HCT116 (cell line): Measurements from ENCODE around the gene AGBL1. TPM values are rescaled to one million over a fixed set of nuclear protein-coding genes. Genes with fewer than 3 reads are reported as not detected.

Experiments
- ATAC-seq: fragments of 200-7000 bp; cut with Tn5 transposase; 2 replicates; pipeline ENCODE4 v1.9.1; 2020; ENCODE audit warnings: mild to moderate bottlenecking, moderate library complexity
- BruUV-seq: library from RNA; stranded (reverse); fragments of 400-500 nt; replicated peaks from 2 replicates; lab custom pipeline; 2021; lab: Mats Ljungman, UMichigan
- CTCF ChIA-PET: fragments of 300-600 bp; sonication (Branson Sonifier 250); formaldehyde crosslinking; loops from one replicate; lab custom pipeline; 2021; ENCODE audit warnings: antibody characterized with exemption; lab: Charles Lee
- POLR2A ChIA-PET: fragments of 300-600, 350-600 bp; sonication (Branson Sonifier 250); formaldehyde crosslinking; loops from one replicate; lab custom pipeline; 2021; ENCODE audit warnings: antibody characterized with exemption; lab: Charles Lee
- RAD21 ChIA-PET, 2 experiments: fragments of 300-600 bp; sonication (Branson Sonifier 250); formaldehyde crosslinking; loops; one replicate each; lab custom pipeline; 2023; ENCODE audit warnings: low total read pairs in 2 of 2; ENCODE audit not compliant: uncharacterized antibody in 2 of 2, unreplicated experiment in 2 of 2, low non-redundant PET in 1 of 2; lab: Charles Lee
- DNase-seq: peaks from one replicate; pipeline ENCODE4 v3.0.0-alpha.2; 2010; ENCODE audit warnings: low read depth, low spot score
- H2AFZ ChIP-seq: fragments of 200-600 bp; shearing (Covaris generic), sonication (generic); 2 replicates; pipeline ENCODE4 v1.6.1; 2017; ENCODE audit warnings: low read depth, mixed run types, mixed read lengths, antibody characterized with exemption, low read length; ENCODE audit not compliant: poor library complexity, severe bottlenecking
- H3K27ac ChIP-seq: 2 replicates; pipeline ENCODE4 v1.5.1; 2012; ENCODE audit warnings: low read depth, low read length
- H3K27me3 ChIP-seq: fragments of 200-600 bp; sonication (generic); 2 replicates; pipeline ENCODE4 v1.6.1; 2016; ENCODE audit warnings: mixed run types, low read length, mixed read lengths; ENCODE audit not compliant: insufficient read depth
- H3K36me3 ChIP-seq, 2 experiments: fragments of 200-500 bp in 1 of 2; fragments of 200-600 bp in 1 of 2; sonication (Bioruptor generic) in 1 of 2; sonication (generic) in 1 of 2; 2 replicates each; pipeline versions ENCODE4 v1.5.1 to v1.6.1; 2014 to 2016; ENCODE audit warnings: low read length in 2 of 2, inconsistent platforms in 1 of 2, mixed read lengths in 1 of 2, mixed run types in 1 of 2; ENCODE audit not compliant: insufficient read depth in 2 of 2, control insufficient read depth in 1 of 2
- H3K4me1 ChIP-seq, 2 experiments: fragments of 200-600 bp in 1 of 2; sonication (generic) in 1 of 2; 2 replicates each; pipeline versions ENCODE4 v1.5.1 to v1.6.1; 2012 to 2017; ENCODE audit warnings: low read length in 2 of 2, inconsistent platforms in 1 of 2, mild to moderate bottlenecking in 1 of 2, mixed read lengths in 1 of 2, mixed run types in 1 of 2, moderate library complexity in 1 of 2; ENCODE audit not compliant: insufficient read depth in 2 of 2, control insufficient read depth in 1 of 2
- H3K4me2 ChIP-seq: fragments of 200-600 bp; sonication (generic); 2 replicates; pipeline ENCODE4 v1.6.1; 2017; ENCODE audit warnings: mixed run types, low read length, mixed read lengths
- H3K4me3 ChIP-seq, 2 experiments: fragments of 200-600 bp in 1 of 2; sonication (generic) in 1 of 2; replicated peaks in 1 of 2; 2 replicates each; pipeline ENCODE4 v1.5.1; 2011 to 2016; ENCODE audit warnings: low read length in 2 of 2, control low read depth in 1 of 2, low read depth in 1 of 2, mild to moderate bottlenecking in 1 of 2, mixed read lengths in 1 of 2, mixed run types in 1 of 2
- H3K79me2 ChIP-seq: fragments of 200-600 bp; sonication (generic); 2 replicates; pipeline ENCODE4 v1.6.1; 2017; ENCODE audit warnings: mild to moderate bottlenecking, mixed run types, low read length, moderate library complexity, mixed read lengths; ENCODE audit not compliant: insufficient read depth
- H3K9ac ChIP-seq: fragments of 200-600 bp; sonication (generic); 2 replicates; pipeline ENCODE4 v1.6.1; 2016; ENCODE audit warnings: low read length, mixed read lengths
- H3K9me2 ChIP-seq: fragments of 200-600 bp; sonication (generic), shearing (Covaris generic); 2 replicates; pipeline ENCODE4 v1.6.1; 2017; ENCODE audit warnings: mixed run types, mild to moderate bottlenecking, moderate library complexity; ENCODE audit not compliant: insufficient read depth
- H3K9me3 ChIP-seq, 2 experiments: fragments of 200-500 bp in 1 of 2; fragments of 200-600 bp in 1 of 2; sonication (Bioruptor generic) in 1 of 2; sonication (generic) in 1 of 2; 2 replicates each; pipeline ENCODE4 v1.6.1; 2014 to 2017; ENCODE audit warnings: low read length in 2 of 2, mixed read lengths in 2 of 2, inconsistent platforms in 1 of 2, low read depth in 1 of 2, mild to moderate bottlenecking in 1 of 2, mixed run types in 1 of 2, moderate library complexity in 1 of 2; ENCODE audit not compliant: control insufficient read depth in 1 of 2, insufficient read depth in 1 of 2
- H4K20me1 ChIP-seq: fragments of 200-600 bp; sonication (generic), shearing (Covaris generic); 2 replicates; pipeline ENCODE4 v1.6.1; 2017; ENCODE audit warnings: mixed run types, mild to moderate bottlenecking, moderate library complexity; ENCODE audit not compliant: insufficient read depth
- CEBPB ChIP-seq: IDR thresholded peaks from 2 replicates; pipeline ENCODE4 v1.6.1; 2012; ENCODE audit warnings: low read depth
- FOSL1 ChIP-seq: IDR thresholded peaks from 2 replicates; pipeline ENCODE4 v1.6.1; 2012; ENCODE audit warnings: low read depth
- JUND ChIP-seq: IDR thresholded peaks from 2 replicates; pipeline ENCODE4 v1.6.1; 2012
- POLR2A ChIP-seq: IDR thresholded peaks from 2 replicates; pipeline ENCODE4 v1.7.0; 2011; ENCODE audit warnings: borderline replicate concordance; ENCODE audit not compliant: insufficient read depth, insufficient read length; ENCODE audit errors: extremely low read depth
- POLR2AphosphoS5 ChIP-seq: IDR thresholded peaks from 2 replicates; pipeline ENCODE4 v1.6.1; 2011; ENCODE audit warnings: mild to moderate bottlenecking, low read depth, low read length, moderate library complexity
- RAD21 ChIP-seq: IDR thresholded peaks from 2 replicates; pipeline ENCODE4 v1.6.1; 2012; ENCODE audit warnings: low read depth, mild to moderate bottlenecking
- SIN3A ChIP-seq: IDR thresholded peaks from 2 replicates; pipeline ENCODE4 v1.6.1; 2012; ENCODE audit warnings: low read depth
- SP1 ChIP-seq: IDR thresholded peaks from 2 replicates; pipeline ENCODE4 v1.6.1; 2012; ENCODE audit warnings: low read depth
- SRF ChIP-seq: IDR thresholded peaks from 2 replicates; pipeline ENCODE4 v1.6.1; 2012; ENCODE audit warnings: low read depth
- YY1 ChIP-seq: IDR thresholded peaks from 2 replicates; pipeline ENCODE4 v1.6.1; 2011; ENCODE audit warnings: low read length, low read depth, moderate library complexity, mild to moderate bottlenecking; ENCODE audit not compliant: insufficient replicate concordance; ENCODE audit errors: extremely low read depth
- ZBTB33 ChIP-seq: IDR thresholded peaks from 2 replicates; pipeline ENCODE4 v1.6.1; 2011; ENCODE audit warnings: mild to moderate bottlenecking, low read length, moderate library complexity; ENCODE audit not compliant: insufficient replicate concordance; ENCODE audit errors: extremely low read depth
- ZFX ChIP-seq: fragments of 450-650 bp; IDR thresholded peaks from 2 replicates; pipeline ENCODE4 v1.6.1; 2017
- ZNF274 ChIP-seq: fragments of 200-500 bp; sonication (Bioruptor generic); IDR thresholded peaks from 2 replicates; pipeline ENCODE4 v1.6.1; 2014; ENCODE audit warnings: mild to moderate bottlenecking, low read depth, low read length, inconsistent platforms
- intact Hi-C: fragments of 100-400 bp; cut with micrococcal nuclease; formaldehyde crosslinking; loops from 2 replicates; pipeline ENCODE4 v1.10.0; 2022
- total RNA-seq: library from RNA; stranded (reverse); gene quantifications from one replicate; pipeline ENCODE4 v1.2.1, GENCODE V29; 2021; ENCODE audit not compliant: unreplicated experiment
- TF ChIP-seq, protein P1 (sequence below): IDR thresholded peaks from 2 replicates; pipeline ENCODE4 v1.6.1; 2012

Gene AGBL1
- total RNA-seq, 1 experiment from 2014 or later = not detected

- RAD21 ChIA-PET = no interaction called here
- BruUV-seq = no TSS peak
- intact Hi-C loops = no loop called here
These were observed 805.9 kb downstream of the AGBL1 start for GRCh38 chr15:86885616-86886015.

More at GRCh38 chr15:86885616-86886015, 805.9 kb downstream of the AGBL1 start:
- H3K27ac ChIP-seq = no peak overlapping the region
- no peak overlapping the region for H2AFZ ChIP-seq
- H3K79me2 ChIP-seq = no peaks in the 10 kb centered on the region
- ChIA-PET POLR2A (no interaction called here), CTCF (no interaction called here)
- no peak overlapping the region for H3K4me2 ChIP-seq
- ATAC-seq = no peak
- no peak overlapping the region for H3K9ac ChIP-seq
- no peaks in the 10 kb centered on the region for H3K36me3 ChIP-seq
- TF ChIP-seq POLR2AphosphoS5 = no peak
- no peak for TF ChIP-seq POLR2A
- TF ChIP-seq CEBPB = no peak
- TF ChIP-seq SRF = no peak
- TF ChIP-seq ZFX = no peak
- TF ChIP-seq ZNF274 = no peak
- TF ChIP-seq, protein P1, sequence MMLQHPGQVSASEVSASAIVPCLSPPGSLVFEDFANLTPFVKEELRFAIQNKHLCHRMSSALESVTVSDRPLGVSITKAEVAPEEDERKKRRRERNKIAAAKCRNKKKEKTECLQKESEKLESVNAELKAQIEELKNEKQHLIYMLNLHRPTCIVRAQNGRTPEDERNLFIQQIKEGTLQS = no peak
- TF ChIP-seq ZBTB33 = no peak
- no peak for TF ChIP-seq JUND
- no peak for TF ChIP-seq YY1
- TF ChIP-seq SP1 = no peak
- no peak for TF ChIP-seq SIN3A
- no peak for TF ChIP-seq RAD21
- no peak for TF ChIP-seq FOSL1
- no peaks in the 10 kb centered on the region for H4K20me1 ChIP-seq
- H3K4me3 ChIP-seq = no peak overlapping the region
- peaks cover 3% of the 10 kb centered on the region in 2 experiments; a peak in 2 of 4 replicates for H3K9me3 ChIP-seq
- no peaks in the 10 kb centered on the region for H3K27me3 ChIP-seq
- no peak for DNase-seq
- H3K9me2 ChIP-seq = no peaks in the 10 kb centered on the region
- no peaks in the 10 kb centered on the region for H3K4me1 ChIP-seq
